ENCODE results near the gene IGF2.

The IGF2 gene

DNA sequence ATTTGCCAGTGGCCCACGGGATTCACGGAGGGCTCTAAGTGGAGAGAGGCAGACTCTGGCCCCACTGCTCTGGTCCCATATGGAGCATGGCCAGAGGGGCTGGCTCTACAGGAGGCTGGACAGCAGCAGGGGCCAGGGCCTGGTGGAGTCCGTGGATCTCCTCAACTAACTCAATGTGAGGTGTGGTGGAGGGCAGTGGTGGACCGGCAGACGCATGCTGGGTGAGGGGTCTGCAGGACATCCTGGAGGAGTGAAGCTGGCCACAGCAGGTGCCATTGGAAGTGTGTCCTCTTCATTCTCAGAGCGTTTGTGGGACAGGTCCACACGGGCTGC lies 15.6 kb downstream of the IGF2 start:
- Histone ChIP-seq H3K4me3 (ENCODE audit: low read depth, low read length) (no peak overlapping the region), H3K4me1 (ENCODE audit: control insufficient read depth in 1 of 2, insufficient read depth in 2 of 2, low read length in 2 of 2) (peaks cover 0 to 3% of the 10 kb centered on the region in 2 experiments), H3K27ac (ENCODE audit: low read depth, low read length) (no peak overlapping the region), H4K91ac (ENCODE audit: low read depth, low read length) (no peak overlapping the region), H4K8ac (ENCODE audit: low read depth, low read length) (no peak overlapping the region), H3K27me3 (ENCODE audit: insufficient read depth, low read length) (no peaks in the 10 kb centered on the region), H3K14ac (ENCODE audit: low read length) (no peak overlapping the region), H3K18ac (ENCODE audit: low read length) (no peak overlapping the region), H2AFZ (ENCODE audit: insufficient read depth, low read length, poor library complexity) (no peak overlapping the region), H3K79me2 (ENCODE audit: control insufficient read depth, insufficient read depth, low read length, poor library complexity) (no peaks in the 10 kb centered on the region), H2AK5ac (ENCODE audit: low read length) (no peak overlapping the region), H3K4ac (ENCODE audit: low read depth, low read length) (no peak overlapping the region), H2BK120ac (ENCODE audit: insufficient read depth, low read length, poor library complexity) (no peak overlapping the region), H3K4me2 (ENCODE audit: low read length) (no peak overlapping the region), H2BK5ac (ENCODE audit: low read depth, low read length, poor library complexity) (no peak overlapping the region), H3K9me3 (ENCODE audit: insufficient read depth, low read depth, low read length) (peaks cover 7% of the 10 kb centered on the region), H2BK12ac (ENCODE audit: low read length) (no peak overlapping the region), H3K23ac (ENCODE audit: low read length) (no peak overlapping the region), H3K79me1 (ENCODE audit: low read length) (no peaks in the 10 kb centered on the region), H3K9ac (ENCODE audit: low read length) (no peak overlapping the region), H3K36me3 (ENCODE audit: control insufficient read depth in 1 of 2, insufficient read depth in 2 of 2, low read length in 2 of 2) (no peaks in the 10 kb centered on the region), H4K12ac (ENCODE audit: low read depth, low read length) (no peak overlapping the region)
- WGBS (ENCODE audit: extremely low coverage, insufficient coverage, insufficient read length): no CpG with 5 or more reads among the region's 7 CpGs
- no peak for DNase-seq

DNA sequence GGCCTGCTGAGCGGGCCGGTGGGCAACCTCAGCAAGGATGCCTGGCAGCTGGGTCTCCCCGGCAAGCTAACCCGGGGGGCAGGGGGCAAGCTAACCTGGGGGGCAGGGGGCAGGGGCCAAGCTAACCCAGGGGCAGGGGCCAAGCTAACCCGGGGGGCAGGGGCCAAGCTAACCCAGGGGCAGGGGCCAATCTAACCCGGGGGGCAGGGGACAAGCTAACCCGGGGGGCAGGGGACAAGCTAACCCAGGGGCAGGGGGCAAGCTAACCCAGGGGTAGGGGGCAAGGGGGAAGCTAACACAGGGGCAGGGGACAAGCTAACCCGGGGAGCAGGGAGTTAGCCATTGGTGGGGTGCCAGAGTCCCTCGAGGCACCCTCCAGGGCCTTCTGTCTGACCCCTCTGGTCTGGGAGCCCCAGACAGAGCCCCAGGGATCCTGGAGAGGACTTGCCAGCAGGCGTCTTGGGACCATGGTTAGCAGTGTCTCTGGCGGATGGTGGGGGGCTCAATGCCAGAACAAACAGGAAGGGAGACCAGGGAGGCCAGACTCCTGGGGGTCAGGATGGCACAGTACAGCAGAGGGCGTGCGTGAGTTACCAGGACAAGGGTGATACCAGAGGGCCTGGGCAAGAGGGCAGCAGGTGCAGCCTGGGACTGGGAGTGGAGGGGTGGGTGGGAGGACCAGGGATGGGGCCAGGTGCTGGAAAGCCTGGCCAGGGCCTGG lies 16.1 kb downstream of the IGF2 start:
- no peak overlapping the region for H2BK5ac ChIP-seq (ENCODE audit: low read depth, low read length, poor library complexity)
- no peak overlapping the region for H3K9ac ChIP-seq (ENCODE audit: low read length)
- peaks cover 7% of the 10 kb centered on the region for H3K9me3 ChIP-seq (ENCODE audit: insufficient read depth, low read depth, low read length)
- H4K91ac ChIP-seq (ENCODE audit: low read depth, low read length): no peak overlapping the region
- DNase-seq: no peak
- no peak overlapping the region for H4K8ac ChIP-seq (ENCODE audit: low read depth, low read length)
- H3K23ac ChIP-seq (ENCODE audit: low read length): no peak overlapping the region
- no peak overlapping the region for H3K27ac ChIP-seq (ENCODE audit: low read depth, low read length)
- no peak overlapping the region for H2AFZ ChIP-seq (ENCODE audit: insufficient read depth, low read length, poor library complexity)
- no peaks in the 10 kb centered on the region for H3K79me2 ChIP-seq (ENCODE audit: control insufficient read depth, insufficient read depth, low read length, poor library complexity)
- no peak overlapping the region for H3K4ac ChIP-seq (ENCODE audit: low read depth, low read length)
- H3K4me3 ChIP-seq (ENCODE audit: low read depth, low read length): no peak overlapping the region
- H3K79me1 ChIP-seq (ENCODE audit: low read length): no peaks in the 10 kb centered on the region
- H3K36me3 ChIP-seq (ENCODE audit: control insufficient read depth in 1 of 2, insufficient read depth in 2 of 2, low read length in 2 of 2): no peaks in the 10 kb centered on the region
- no peak overlapping the region for H3K18ac ChIP-seq (ENCODE audit: low read length)
- peaks cover 0 to 3% of the 10 kb centered on the region in 2 experiments for H3K4me1 ChIP-seq (ENCODE audit: control insufficient read depth in 1 of 2, insufficient read depth in 2 of 2, low read length in 2 of 2)
- no peak overlapping the region for H4K12ac ChIP-seq (ENCODE audit: low read depth, low read length)
- no peak overlapping the region for H3K4me2 ChIP-seq (ENCODE audit: low read length)
- no peak overlapping the region for H2AK5ac ChIP-seq (ENCODE audit: low read length)
- no peak overlapping the region for H2BK120ac ChIP-seq (ENCODE audit: insufficient read depth, low read length, poor library complexity)
- no CpG with 5 or more reads among the region's 13 CpGs for WGBS (ENCODE audit: extremely low coverage, insufficient coverage, insufficient read length)
- H3K14ac ChIP-seq (ENCODE audit: low read length): no peak overlapping the region
- H3K27me3 ChIP-seq (ENCODE audit: insufficient read depth, low read length): no peaks in the 10 kb centered on the region
- H2BK12ac ChIP-seq (ENCODE audit: low read length): no peak overlapping the region

DNA sequence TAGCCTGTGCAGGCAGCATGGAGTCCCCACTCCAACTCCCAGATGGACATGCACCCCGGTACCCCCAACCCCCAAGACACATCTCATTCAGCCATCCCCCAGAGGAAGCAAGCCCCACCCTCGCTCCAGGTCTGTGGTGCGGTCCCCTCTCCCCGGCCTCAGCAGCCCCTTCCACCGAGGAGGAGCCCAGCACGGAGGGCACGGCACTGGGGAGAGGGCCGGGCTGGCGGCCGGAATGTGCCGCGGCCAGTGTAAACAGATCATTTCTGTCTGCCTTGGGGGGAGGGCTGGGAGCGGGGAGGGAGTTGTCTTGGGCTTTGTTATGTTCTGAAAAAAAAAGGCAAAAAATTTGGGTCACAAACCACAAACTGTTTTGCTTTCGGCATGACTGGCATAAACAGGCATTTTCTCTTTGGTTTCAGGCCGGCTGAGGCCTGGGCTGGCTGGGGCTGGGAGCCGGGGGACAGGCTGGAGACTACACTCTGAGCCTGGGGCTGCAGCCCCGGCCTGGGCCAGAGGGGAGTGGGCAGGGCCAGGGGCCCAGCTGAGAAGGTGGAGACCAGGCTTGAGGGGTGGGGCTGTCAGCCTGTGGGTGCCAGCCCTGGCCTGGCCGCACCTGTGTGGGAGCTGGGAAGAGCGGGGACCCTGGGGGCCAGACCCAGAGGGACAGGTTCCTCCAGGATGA lies 16.8 kb downstream of the IGF2 start:
- Histone ChIP-seq H3K14ac (ENCODE audit: low read length) (no peak overlapping the region), H3K27me3 (ENCODE audit: insufficient read depth, low read length) (peaks cover 2% of the 10 kb centered on the region), H3K4me2 (ENCODE audit: low read length) (no peak overlapping the region), H3K4ac (ENCODE audit: low read depth, low read length) (no peak overlapping the region), H2AFZ (ENCODE audit: insufficient read depth, low read length, poor library complexity) (no peak overlapping the region), H3K79me1 (ENCODE audit: low read length) (no peaks in the 10 kb centered on the region), H4K8ac (ENCODE audit: low read depth, low read length) (no peak overlapping the region), H3K4me1 (ENCODE audit: control insufficient read depth in 1 of 2, insufficient read depth in 2 of 2, low read length in 2 of 2) (peaks cover 0 to 3% of the 10 kb centered on the region in 2 experiments), H2BK5ac (ENCODE audit: low read depth, low read length, poor library complexity) (no peak overlapping the region), H2AK5ac (ENCODE audit: low read length) (no peak overlapping the region), H4K91ac (ENCODE audit: low read depth, low read length) (no peak overlapping the region), H3K18ac (ENCODE audit: low read length) (no peak overlapping the region), H3K4me3 (ENCODE audit: low read depth, low read length) (no peak overlapping the region), H3K23ac (ENCODE audit: low read length) (no peak overlapping the region), H3K9me3 (ENCODE audit: insufficient read depth, low read depth, low read length) (peaks cover 7% of the 10 kb centered on the region), H2BK12ac (ENCODE audit: low read length) (no peak overlapping the region), H3K27ac (ENCODE audit: low read depth, low read length) (no peak overlapping the region), H3K36me3 (ENCODE audit: control insufficient read depth in 1 of 2, insufficient read depth in 2 of 2, low read length in 2 of 2) (no peaks in the 10 kb centered on the region), H3K9ac (ENCODE audit: low read length) (no peak overlapping the region), H2BK120ac (ENCODE audit: insufficient read depth, low read length, poor library complexity) (no peak overlapping the region), H3K79me2 (ENCODE audit: control insufficient read depth, insufficient read depth, low read length, poor library complexity) (no peaks in the 10 kb centered on the region), H4K12ac (ENCODE audit: low read depth, low read length) (no peak overlapping the region)
- no peak for DNase-seq
- no CpG with 5 or more reads among the region's 19 CpGs for WGBS (ENCODE audit: extremely low coverage, insufficient coverage, insufficient read length)

DNA sequence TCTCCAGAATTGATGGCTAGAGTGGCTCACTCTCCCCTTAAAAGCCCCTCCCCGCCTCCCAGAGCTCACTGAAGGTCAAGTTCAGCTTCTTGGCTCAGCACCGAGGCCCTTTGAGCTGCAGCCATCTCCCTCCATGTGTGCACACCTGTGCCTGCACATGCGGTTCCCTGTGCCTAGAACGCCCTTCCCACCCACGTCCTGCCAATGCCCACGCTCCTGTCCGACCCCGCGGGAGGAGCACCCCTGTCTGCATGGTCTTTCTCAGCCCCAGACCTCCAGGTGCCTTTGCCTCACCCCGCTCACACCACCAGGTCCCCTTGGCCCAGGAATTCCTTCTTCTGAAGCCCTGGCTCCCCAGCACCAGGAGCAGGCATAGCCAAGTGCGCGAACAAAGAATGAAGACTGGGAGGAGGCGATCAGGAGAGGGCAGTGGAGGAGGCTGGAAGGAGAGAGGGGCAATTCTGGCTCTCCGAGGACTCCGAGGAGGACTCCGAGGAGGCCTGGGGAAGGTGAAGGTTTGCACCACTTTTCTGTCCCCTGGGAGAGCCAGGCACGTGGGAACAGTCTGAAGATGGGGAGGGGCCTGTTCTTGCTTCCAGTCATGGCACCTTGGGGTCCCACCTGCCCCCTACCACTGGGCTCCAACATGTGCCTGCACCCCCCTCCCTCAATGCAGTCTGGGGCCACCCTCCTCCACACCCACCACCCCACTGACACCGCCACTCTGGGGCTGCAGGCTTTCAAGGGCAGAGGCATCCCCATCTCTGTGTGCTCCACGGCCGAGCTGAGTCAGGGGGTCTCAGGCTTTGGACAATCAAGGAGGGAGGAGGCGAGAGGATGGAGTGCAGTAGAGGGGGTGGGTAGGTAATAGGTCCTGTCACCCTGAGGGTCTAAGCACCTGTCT lies 17.7 kb downstream of the IGF2 start:
- H2AFZ ChIP-seq (ENCODE audit: insufficient read depth, low read length, poor library complexity): no peak overlapping the region
- H2BK5ac ChIP-seq (ENCODE audit: low read depth, low read length, poor library complexity): no peak overlapping the region
- no peak overlapping the region for H2BK12ac ChIP-seq (ENCODE audit: low read length)
- H3K79me2 ChIP-seq (ENCODE audit: control insufficient read depth, insufficient read depth, low read length, poor library complexity): no peaks in the 10 kb centered on the region
- no peak overlapping the region for H3K4me3 ChIP-seq (ENCODE audit: low read depth, low read length)
- H4K12ac ChIP-seq (ENCODE audit: low read depth, low read length): no peak overlapping the region
- peaks cover 8% of the 10 kb centered on the region for H3K9me3 ChIP-seq (ENCODE audit: insufficient read depth, low read depth, low read length)
- no peak overlapping the region for H3K4me2 ChIP-seq (ENCODE audit: low read length)
- no peaks in the 10 kb centered on the region for H3K36me3 ChIP-seq (ENCODE audit: control insufficient read depth in 1 of 2, insufficient read depth in 2 of 2, low read length in 2 of 2)
- H4K91ac ChIP-seq (ENCODE audit: low read depth, low read length): no peak overlapping the region
- no CpG with 5 or more reads among the region's 21 CpGs for WGBS (ENCODE audit: extremely low coverage, insufficient coverage, insufficient read length)
- H2BK120ac ChIP-seq (ENCODE audit: insufficient read depth, low read length, poor library complexity): no peak overlapping the region
- H4K8ac ChIP-seq (ENCODE audit: low read depth, low read length): no peak overlapping the region
- H3K4ac ChIP-seq (ENCODE audit: low read depth, low read length): no peak overlapping the region
- H3K18ac ChIP-seq (ENCODE audit: low read length): no peak overlapping the region
- H3K27ac ChIP-seq (ENCODE audit: low read depth, low read length): no peak overlapping the region
- no peaks in the 10 kb centered on the region for H3K79me1 ChIP-seq (ENCODE audit: low read length)
- peaks cover 2% of the 10 kb centered on the region for H3K27me3 ChIP-seq (ENCODE audit: insufficient read depth, low read length)
- no peak overlapping the region for H3K9ac ChIP-seq (ENCODE audit: low read length)
- DNase-seq: no peak
- H3K14ac ChIP-seq (ENCODE audit: low read length): no peak overlapping the region
- H3K4me1 ChIP-seq (ENCODE audit: control insufficient read depth in 1 of 2, insufficient read depth in 2 of 2, low read length in 2 of 2): peaks cover 0 to 3% of the 10 kb centered on the region in 2 experiments
- H2AK5ac ChIP-seq (ENCODE audit: low read length): no peak overlapping the region
- H3K23ac ChIP-seq (ENCODE audit: low read length): no peak overlapping the region

All from trophoblast cell (in vitro differentiated cells and primary cell).